ENCODE results near the gene POC1B. TPM values are rescaled to one million over a fixed set of nuclear protein-coding genes. Genes with fewer than 3 reads are reported as not detected.

POC1B gene
- total and polyA plus RNA-seq, 12 donors = 3.3 to 18.5 (median 11.8) TPM

GRCh38 chr12:89513544-89513943, 12.3 kb downstream of the POC1B start:
- Histone ChIP-seq H3K9me3 (replicated peaks in 1 of 3) (no peaks in the 10 kb centered on the region), H3K4me1 (replicated peaks in 1 of 2) (no peaks in the 10 kb centered on the region), H3K27me3 (no peaks in the 10 kb centered on the region), H3K36me3 (replicated peaks in 1 of 2) (no peaks in the 10 kb centered on the region), H3K27ac (no peak overlapping the region), H3K4me3 (no peak overlapping the region)
- 87 to 100% (median 92%) methylated on average over 3 to 4 of the region's 4 CpGs for WGBS, 4 donors
- TF ChIP-seq CTCF (IDR thresholded peaks at IDR 0.05) (no peak), POLR2A (IDR thresholded peaks at IDR 0.05) (no peak)
- intact Hi-C loops (cut with DNase I) = no loop called here
- no peak for DNase-seq

- no peaks in the 10 kb centered on the region for H3K9me3 ChIP-seq (replicated peaks in 1 of 3)
- intact Hi-C loops (cut with DNase I) = no loop called here
- no peaks in the 10 kb centered on the region for H3K36me3 ChIP-seq (replicated peaks in 1 of 2)
- no peak overlapping the region for H3K27ac ChIP-seq
- no peak for DNase-seq
- no peak overlapping the region for H3K4me3 ChIP-seq
- 74 to 78% (median 75%) methylated on average over 9 of the region's 9 CpGs for WGBS, 4 donors
- H3K27me3 ChIP-seq = no peaks in the 10 kb centered on the region
- no peaks in the 10 kb centered on the region for H3K4me1 ChIP-seq (replicated peaks in 1 of 2)
- TF ChIP-seq POLR2A (IDR thresholded peaks at IDR 0.05) (no peak), CTCF (IDR thresholded peaks at IDR 0.05) (no peak)
These were observed 18.6 kb downstream of the POC1B start for GRCh38 chr12:89507015-89507824.

- Histone ChIP-seq H3K27me3 (no peaks in the 10 kb centered on the region), H3K36me3 (replicated peaks in 1 of 2) (no peaks in the 10 kb centered on the region), H3K9me3 (replicated peaks in 1 of 3) (no peaks in the 10 kb centered on the region), H3K4me1 (replicated peaks in 1 of 2) (no peaks in the 10 kb centered on the region), H3K4me3 (no peak overlapping the region), H3K27ac (no peak overlapping the region)
- TF ChIP-seq CTCF (IDR thresholded peaks at IDR 0.05) (no peak), POLR2A (IDR thresholded peaks at IDR 0.05) (no peak)
- WGBS, 4 donors = 0 to 68% (median 30%) methylated on average over 1 of the region's 1 CpG
- DNase-seq = no peak
- intact Hi-C loops (cut with DNase I) = no loop called here
These were observed 19.8 kb downstream of the POC1B start for GRCh38 chr12:89506050-89506449.

- no peaks in the 10 kb centered on the region for H3K27me3 ChIP-seq
- 88 to 93% (median 91%) methylated on average over 6 of the region's 6 CpGs for WGBS, 4 donors
- H3K9me3 ChIP-seq (replicated peaks in 1 of 3) = no peaks in the 10 kb centered on the region
- no peaks in the 10 kb centered on the region for H3K4me1 ChIP-seq (replicated peaks in 1 of 2)
- H3K36me3 ChIP-seq (replicated peaks in 1 of 2) = no peaks in the 10 kb centered on the region
- no peak for TF ChIP-seq CTCF (IDR thresholded peaks at IDR 0.05)
- TF ChIP-seq POLR2A (IDR thresholded peaks at IDR 0.05) = no peak
- DNase-seq = no peak
- no peak overlapping the region for H3K27ac ChIP-seq
- intact Hi-C loops (cut with DNase I) = no loop called here
- H3K4me3 ChIP-seq = no peak overlapping the region
These were observed 21.1 kb downstream of the POC1B start for GRCh38 chr12:89504560-89505346.
